GF-D8 (cell line): ENCODE results near the gene CAPN3.
"Not testable (repeated sequence)": the region's sequence is repeated elsewhere in the genome, so short reads cannot be mapped to it uniquely, and the experiment has no call there.

Source experiments
- DNase-seq: peaks from one replicate; lab custom pipeline; 2025; lab: John Stamatoyannopoulos, UW

Gene CAPN3

GRCh38 chr15:42359249-42359648 lies at the start of gene CAPN3:
TSS of gene CAPN3 (plus strand) at chr15:42359501. CDS start at chr15:42359806, 305 bp downstream.
- no peak for DNase-seq

GRCh38 chr15:42313463-42313862 lies 45.8 kb upstream of the CAPN3 start:
- DNase-seq = no peak

GRCh38 chr15:42314818-42315217 lies 44.5 kb upstream of the CAPN3 start:
- DNase-seq = no peak

- DNase-seq = no peak
These were observed 43.8 kb upstream of the CAPN3 start for GRCh38 chr15:42315521-42315920.

GRCh38 chr15:42316282-42316805 lies 43.0 kb upstream of the CAPN3 start:
- DNase-seq = not testable (repeated sequence)

GRCh38 chr15:42319206-42319605 lies 40.1 kb upstream of the CAPN3 start:
- DNase-seq = no peak

GRCh38 chr15:42324308-42324707 lies 35.0 kb upstream of the CAPN3 start:
- no peak for DNase-seq

GRCh38 chr15:42329161-42329560 lies 30.1 kb upstream of the CAPN3 start:
- no peak for DNase-seq

- DNase-seq = no peak
These were observed 29.3 kb upstream of the CAPN3 start for GRCh38 chr15:42329992-42330391.

GRCh38 chr15:42331235-42331634 lies 28.1 kb upstream of the CAPN3 start:
- no peak for DNase-seq

GRCh38 chr15:42332331-42332730 lies 27.0 kb upstream of the CAPN3 start:
- no peak for DNase-seq

- no peak for DNase-seq
These were observed 24.2 kb upstream of the CAPN3 start for GRCh38 chr15:42335074-42335473.

- not testable (repeated sequence) for DNase-seq
These were observed 22.7 kb upstream of the CAPN3 start for GRCh38 chr15:42336650-42337049.

- DNase-seq = not testable (repeated sequence)
These were observed 22.2 kb upstream of the CAPN3 start for GRCh38 chr15:42337104-42337503.

- no peak for DNase-seq
These were observed 20.8 kb upstream of the CAPN3 start for GRCh38 chr15:42338500-42338899.

- no peak for DNase-seq
These were observed 15.6 kb upstream of the CAPN3 start for GRCh38 chr15:42343596-42344232.

GRCh38 chr15:42344763-42345162 lies 14.5 kb upstream of the CAPN3 start:
- no peak for DNase-seq

GRCh38 chr15:42345504-42345903 lies 13.8 kb upstream of the CAPN3 start:
- no peak for DNase-seq

GRCh38 chr15:42348083-42348482 lies 11.2 kb upstream of the CAPN3 start:
- no peak for DNase-seq

- DNase-seq = no peak
These were observed 10.1 kb upstream of the CAPN3 start for GRCh38 chr15:42349186-42349585.

- no peak for DNase-seq
These were observed 6.9 kb upstream of the CAPN3 start for GRCh38 chr15:42352401-42352800.

GRCh38 chr15:42353061-42353460 lies 6.2 kb upstream of the CAPN3 start:
- no peak for DNase-seq

- no peak for DNase-seq
These were observed 4.5 kb upstream of the CAPN3 start for GRCh38 chr15:42354824-42355223.

GRCh38 chr15:42355291-42355690 lies 4.0 kb upstream of the CAPN3 start:
- DNase-seq = no peak
